ENCODE measurements around the gene SCAMP3. TPM values are rescaled to one million over a fixed set of nuclear protein-coding genes. Genes with fewer than 3 reads are reported as not detected.

The SCAMP3 gene
- total RNA-seq, 3 donors from 2014 or later (not counting 1 experiment from before 2014, with no cell fraction given), result 59.7 to 72.1 (median 65.0) TPM

DNA sequence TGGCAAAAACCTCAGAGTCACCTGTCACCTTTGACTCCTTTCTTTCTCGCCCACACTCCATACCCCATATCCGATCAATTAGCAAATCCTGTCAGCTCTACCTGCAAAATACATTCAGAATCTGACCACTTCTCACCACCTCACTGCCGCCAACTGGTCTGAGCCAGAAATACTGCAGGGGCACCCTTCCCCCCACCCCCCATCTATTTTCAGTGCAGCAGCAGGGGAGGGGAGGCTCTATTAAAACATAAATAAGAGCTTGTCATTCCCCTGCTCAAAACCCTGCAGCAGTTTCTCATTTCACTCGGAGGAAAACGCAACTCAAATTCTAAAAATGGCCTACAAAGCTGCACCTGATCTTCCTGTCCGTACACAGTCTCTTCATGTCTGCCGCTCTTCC is 35.2 kb upstream of the SCAMP3 start:
- no peaks in the 10 kb centered on the region for H3K9me3 Mint-ChIP-seq
- WGBS (ENCODE audit: insufficient coverage), result 72% methylated on average over 7 of the region's 7 CpGs
- intact Hi-C loops (cut with micrococcal nuclease), result no loop called here
- DNase-seq, result no peak
- H3K4me1 ChIP-seq (ENCODE audit: control insufficient read depth, insufficient read depth, low read length), result peaks cover 7% of the 10 kb centered on the region
- H3K4me3 Mint-ChIP-seq, result no peak overlapping the region
- ATAC-seq, result no peak
- no peak overlapping the region for H3K27ac ChIP-seq (ENCODE audit: low read length)
- H3K36me3 ChIP-seq (ENCODE audit: control insufficient read depth, insufficient read depth, low read length), result no peaks in the 10 kb centered on the region
- TF ChIP-seq, protein P1, sequence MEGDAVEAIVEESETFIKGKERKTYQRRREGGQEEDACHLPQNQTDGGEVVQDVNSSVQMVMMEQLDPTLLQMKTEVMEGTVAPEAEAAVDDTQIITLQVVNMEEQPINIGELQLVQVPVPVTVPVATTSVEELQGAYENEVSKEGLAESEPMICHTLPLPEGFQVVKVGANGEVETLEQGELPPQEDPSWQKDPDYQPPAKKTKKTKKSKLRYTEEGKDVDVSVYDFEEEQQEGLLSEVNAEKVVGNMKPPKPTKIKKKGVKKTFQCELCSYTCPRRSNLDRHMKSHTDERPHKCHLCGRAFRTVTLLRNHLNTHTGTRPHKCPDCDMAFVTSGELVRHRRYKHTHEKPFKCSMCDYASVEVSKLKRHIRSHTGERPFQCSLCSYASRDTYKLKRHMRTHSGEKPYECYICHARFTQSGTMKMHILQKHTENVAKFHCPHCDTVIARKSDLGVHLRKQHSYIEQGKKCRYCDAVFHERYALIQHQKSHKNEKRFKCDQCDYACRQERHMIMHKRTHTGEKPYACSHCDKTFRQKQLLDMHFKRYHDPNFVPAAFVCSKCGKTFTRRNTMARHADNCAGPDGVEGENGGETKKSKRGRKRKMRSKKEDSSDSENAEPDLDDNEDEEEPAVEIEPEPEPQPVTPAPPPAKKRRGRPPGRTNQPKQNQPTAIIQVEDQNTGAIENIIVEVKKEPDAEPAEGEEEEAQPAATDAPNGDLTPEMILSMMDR (IDR thresholded peaks at IDR 0.05), result no peak
- peaks cover 0 to 4% of the 10 kb centered on the region in 2 donors for H3K4me1 Mint-ChIP-seq
- no peaks in the 10 kb centered on the region for H3K9me3 ChIP-seq (ENCODE audit: control insufficient read depth, insufficient read depth, low read length)
- no peak overlapping the region for H3K4me3 ChIP-seq (ENCODE audit: low read length)
- H3K27ac Mint-ChIP-seq, result no peak overlapping the region
- no peaks in the 10 kb centered on the region for H3K36me3 Mint-ChIP-seq
- peaks cover 12% of the 10 kb centered on the region for H3K27me3 ChIP-seq (ENCODE audit: control insufficient read depth, insufficient read depth, low read length)
- H3K27me3 Mint-ChIP-seq (ENCODE audit: low read depth in 2 of 2), result peaks cover 33 to 37% of the 10 kb centered on the region in 2 donors

GRCh38 chr1:155296661-155297060 is 34.5 kb upstream of the SCAMP3 start:
- Histone ChIP-seq H3K27me3 (ENCODE audit: control insufficient read depth, insufficient read depth, low read length) (peaks cover 12% of the 10 kb centered on the region), H3K4me3 (ENCODE audit: low read length) (no peak overlapping the region), H3K4me1 (ENCODE audit: control insufficient read depth, insufficient read depth, low read length) (peaks cover 7% of the 10 kb centered on the region), H3K9me3 (ENCODE audit: control insufficient read depth, insufficient read depth, low read length) (no peaks in the 10 kb centered on the region), H3K27ac (ENCODE audit: low read length) (no peak overlapping the region), H3K36me3 (ENCODE audit: control insufficient read depth, insufficient read depth, low read length) (no peaks in the 10 kb centered on the region)
- H3K27me3 Mint-ChIP-seq (ENCODE audit: low read depth in 2 of 2), result peaks cover 33 to 38% of the 10 kb centered on the region in 2 donors
- intact Hi-C loops (cut with micrococcal nuclease), result no loop called here
- TF ChIP-seq, protein P1 (IDR thresholded peaks at IDR 0.05), result no peak
- WGBS (ENCODE audit: insufficient coverage), result 91% methylated on average over 3 of the region's 3 CpGs
- H3K36me3 Mint-ChIP-seq, result no peaks in the 10 kb centered on the region
- no peak for DNase-seq
- H3K4me1 Mint-ChIP-seq, result peaks cover 0 to 4% of the 10 kb centered on the region in 2 donors
- ATAC-seq, result no peak
- H3K4me3 Mint-ChIP-seq, result no peak overlapping the region
- no peaks in the 10 kb centered on the region for H3K9me3 Mint-ChIP-seq
- no peak overlapping the region for H3K27ac Mint-ChIP-seq

GRCh38 chr1:155295942-155296267 is 33.7 kb upstream of the SCAMP3 start:
- no peaks in the 10 kb centered on the region for H3K36me3 ChIP-seq (ENCODE audit: control insufficient read depth, insufficient read depth, low read length)
- TF ChIP-seq, protein P1 (IDR thresholded peaks at IDR 0.05), result no peak
- H3K27ac Mint-ChIP-seq, result no peak overlapping the region
- H3K4me3 ChIP-seq (ENCODE audit: low read length), result no peak overlapping the region
- H3K27ac ChIP-seq (ENCODE audit: low read length), result no peak overlapping the region
- no peaks in the 10 kb centered on the region for H3K9me3 ChIP-seq (ENCODE audit: control insufficient read depth, insufficient read depth, low read length)
- peaks cover 12% of the 10 kb centered on the region for H3K27me3 ChIP-seq (ENCODE audit: control insufficient read depth, insufficient read depth, low read length)
- no peak for DNase-seq
- peaks cover 7% of the 10 kb centered on the region for H3K4me1 ChIP-seq (ENCODE audit: control insufficient read depth, insufficient read depth, low read length)
- 89% methylated on average over 7 of the region's 7 CpGs for WGBS (ENCODE audit: insufficient coverage)
- intact Hi-C loops (cut with micrococcal nuclease), result no loop called here
- peaks cover 33 to 41% of the 10 kb centered on the region in 2 donors for H3K27me3 Mint-ChIP-seq (ENCODE audit: low read depth in 2 of 2)
- H3K9me3 Mint-ChIP-seq, result no peaks in the 10 kb centered on the region
- H3K36me3 Mint-ChIP-seq, result no peaks in the 10 kb centered on the region
- no peak overlapping the region for H3K4me3 Mint-ChIP-seq
- H3K4me1 Mint-ChIP-seq, result peaks cover 0 to 4% of the 10 kb centered on the region in 2 donors
- no peak for ATAC-seq

DNA sequence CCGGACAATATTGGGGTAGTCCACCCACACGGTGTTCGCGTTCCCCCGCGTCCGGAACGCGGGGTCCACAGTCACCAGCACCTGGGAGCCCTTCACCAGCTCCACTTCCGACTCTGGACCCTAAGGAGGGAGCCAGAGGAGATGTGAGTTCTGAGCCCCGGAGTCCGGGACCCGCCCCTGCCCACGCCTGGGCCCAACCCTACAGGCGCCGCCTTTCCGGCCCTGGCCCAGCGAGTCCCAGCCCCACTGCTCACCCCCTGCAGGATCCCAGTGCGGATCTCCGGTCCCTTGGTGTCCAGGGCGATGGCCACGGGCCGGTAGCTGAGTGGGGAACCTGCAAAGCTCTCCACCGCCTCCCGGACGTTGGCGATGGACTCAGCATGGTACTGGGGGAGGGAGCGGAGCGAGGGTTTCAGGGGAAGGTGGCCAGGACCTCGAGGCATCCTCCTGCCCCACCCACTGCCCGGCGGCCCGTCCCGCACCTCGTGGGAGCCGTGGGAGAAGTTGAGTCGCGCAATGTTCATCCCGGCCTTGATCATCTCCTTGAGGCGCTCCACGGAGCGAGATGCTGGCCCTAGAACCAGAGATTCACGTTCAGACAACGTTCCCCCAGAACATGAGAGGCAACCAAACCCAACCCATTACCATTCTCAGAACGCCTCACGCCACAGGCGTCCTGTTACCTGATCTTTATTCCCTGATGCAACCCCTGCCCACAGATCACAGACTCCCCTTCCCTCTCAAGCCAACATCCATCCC is 33.2 kb upstream of the SCAMP3 start:
- Histone ChIP-seq H3K9me3 (ENCODE audit: control insufficient read depth, insufficient read depth, low read length) (no peaks in the 10 kb centered on the region), H3K4me3 (ENCODE audit: low read length) (no peak overlapping the region), H3K36me3 (ENCODE audit: control insufficient read depth, insufficient read depth, low read length) (no peaks in the 10 kb centered on the region), H3K27me3 (ENCODE audit: control insufficient read depth, insufficient read depth, low read length) (peaks cover 12% of the 10 kb centered on the region), H3K27ac (ENCODE audit: low read length) (no peak overlapping the region), H3K4me1 (ENCODE audit: control insufficient read depth, insufficient read depth, low read length) (peaks cover 7% of the 10 kb centered on the region)
- intact Hi-C loops (cut with micrococcal nuclease), result no loop called here
- ATAC-seq (peak in 1 of 3 donors; percentile 30), DNase-seq (no peak)
- WGBS (ENCODE audit: insufficient coverage), result 26% methylated on average over 47 of the region's 47 CpGs
- no peaks in the 10 kb centered on the region for H3K36me3 Mint-ChIP-seq
- H3K27me3 Mint-ChIP-seq (ENCODE audit: low read depth in 2 of 2), result peaks cover 33 to 41% of the 10 kb centered on the region in 2 donors
- no peak overlapping the region for H3K4me3 Mint-ChIP-seq
- TF ChIP-seq, protein P1 (IDR thresholded peaks at IDR 0.05), result no peak
- H3K9me3 Mint-ChIP-seq, result no peaks in the 10 kb centered on the region
- H3K27ac Mint-ChIP-seq, result no peak overlapping the region
- H3K4me1 Mint-ChIP-seq, result peaks cover 0 to 4% of the 10 kb centered on the region in 2 donors
